NCI-H524 treated with DMSO at 0.1 percent for 48 hours (cell line): ENCODE data around the gene MMP25.

Experiments
- DNase-seq: peaks from one replicate; lab custom pipeline; 2025; lab: John Stamatoyannopoulos, UW

Gene MMP25

GRCh38 chr16:3045758-3046640 lies at the start of gene MMP25:
Gene MMP25 (plus strand): TSS chr16:3046561. CDS start chr16:3046918, 357 bp downstream.
- no peak for DNase-seq

- no peak for DNase-seq
Observed at GRCh38 chr16:2999929-3000328, 46.4 kb upstream of the MMP25 start.

GRCh38 chr16:3000540-3000939 lies 45.8 kb upstream of the MMP25 start:
- DNase-seq = no peak

GRCh38 chr16:3001316-3001715 lies 45.0 kb upstream of the MMP25 start:
- no peak for DNase-seq

- DNase-seq = peak; percentile 97
Observed at GRCh38 chr16:3003582-3004270, 42.6 kb upstream of the MMP25 start.

GRCh38 chr16:3004319-3004718 lies 42.0 kb upstream of the MMP25 start:
- DNase-seq = no peak

- no peak for DNase-seq
Observed at GRCh38 chr16:3004781-3005284, 41.5 kb upstream of the MMP25 start.

GRCh38 chr16:3007059-3007956 lies 39.1 kb upstream of the MMP25 start:
- no peak for DNase-seq

- DNase-seq = no peak
Observed at GRCh38 chr16:3007957-3008689, 38.2 kb upstream of the MMP25 start.

GRCh38 chr16:3008690-3009037 lies 37.7 kb upstream of the MMP25 start:
- no peak for DNase-seq

GRCh38 chr16:3009568-3010390 lies 36.6 kb upstream of the MMP25 start:
- no peak for DNase-seq

- DNase-seq = no peak
Observed at GRCh38 chr16:3010510-3010909, 35.9 kb upstream of the MMP25 start.

GRCh38 chr16:3012246-3012645 lies 34.1 kb upstream of the MMP25 start:
- no peak for DNase-seq

GRCh38 chr16:3012828-3013420 lies 33.4 kb upstream of the MMP25 start, which contains the start of gene CLDN9:
Gene CLDN9 (plus strand): TSS chr16:3012923. CDS start chr16:3013363, 440 bp downstream.
- DNase-seq = no peak

- no peak for DNase-seq
Observed at GRCh38 chr16:3013491-3013951, 32.8 kb upstream of the MMP25 start.

- DNase-seq = no peak
Observed at GRCh38 chr16:3013998-3014690, 32.2 kb upstream of the MMP25 start.

- DNase-seq = no peak
Observed at GRCh38 chr16:3014971-3015370, 31.4 kb upstream of the MMP25 start.

GRCh38 chr16:3015865-3016521 lies 30.4 kb upstream of the MMP25 start:
- no peak for DNase-seq

- DNase-seq = no peak
Observed at GRCh38 chr16:3017344-3017743, 29.0 kb upstream of the MMP25 start.
